Measurements from ENCODE around the gene ZNF184.

GRCh38 chr6:27494987-27495385 lies 22.1 kb upstream of the ZNF184 start:
- TF ChIP-seq POLR2A (IDR thresholded peaks at IDR 0.05; ENCODE audit: low read length) = no peak
- TF ChIP-seq GATA1 (IDR thresholded peaks at IDR 0.05; ENCODE audit: low read depth, low read length) = no peak
